Adipocyte (in vitro differentiated cells): Measurements from ENCODE around the gene KITLG.
A peak's percentile ranks its signal among the peaks of the same experiment; 100 is the strongest.
"Not testable (repeated sequence)": the region's sequence is repeated elsewhere in the genome, so short reads cannot be mapped to it uniquely, and the experiment has no call there.

Experiments
- DNase-seq: peaks from one replicate; pipeline ENCODE4 v3.0.0-alpha.2; 2015; ENCODE audit warnings: low read depth
- H3K27me3 ChIP-seq: replicated peaks from 2 replicates; pipeline ENCODE4 v1.7.0; 2013; ENCODE audit warnings: mild to moderate bottlenecking, low read length, moderate library complexity; ENCODE audit not compliant: control insufficient read depth, insufficient read depth
- H3K36me3 ChIP-seq: 2 replicates; pipeline ENCODE4 v1.7.0; 2013; ENCODE audit warnings: low read length, mild to moderate bottlenecking, moderate library complexity; ENCODE audit not compliant: control insufficient read depth, insufficient read depth, severe bottlenecking
- H3K4me1 ChIP-seq: 2 replicates; pipeline ENCODE4 v1.7.0; 2013; ENCODE audit warnings: mild to moderate bottlenecking, low read length, moderate library complexity; ENCODE audit not compliant: control insufficient read depth, insufficient read depth
- H3K4me3 ChIP-seq: 2 replicates; pipeline ENCODE4 v1.7.0; 2013; ENCODE audit warnings: mild to moderate bottlenecking, low read length, moderate library complexity
- H3K9ac ChIP-seq: 2 replicates; pipeline ENCODE4 v1.7.0; 2013; ENCODE audit warnings: mild to moderate bottlenecking, low read length, moderate library complexity
- H3K9me3 ChIP-seq: 2 replicates; pipeline ENCODE4 v1.7.0; 2013; ENCODE audit warnings: mild to moderate bottlenecking, low read length, moderate library complexity; ENCODE audit not compliant: control insufficient read depth

Gene KITLG

DNA sequence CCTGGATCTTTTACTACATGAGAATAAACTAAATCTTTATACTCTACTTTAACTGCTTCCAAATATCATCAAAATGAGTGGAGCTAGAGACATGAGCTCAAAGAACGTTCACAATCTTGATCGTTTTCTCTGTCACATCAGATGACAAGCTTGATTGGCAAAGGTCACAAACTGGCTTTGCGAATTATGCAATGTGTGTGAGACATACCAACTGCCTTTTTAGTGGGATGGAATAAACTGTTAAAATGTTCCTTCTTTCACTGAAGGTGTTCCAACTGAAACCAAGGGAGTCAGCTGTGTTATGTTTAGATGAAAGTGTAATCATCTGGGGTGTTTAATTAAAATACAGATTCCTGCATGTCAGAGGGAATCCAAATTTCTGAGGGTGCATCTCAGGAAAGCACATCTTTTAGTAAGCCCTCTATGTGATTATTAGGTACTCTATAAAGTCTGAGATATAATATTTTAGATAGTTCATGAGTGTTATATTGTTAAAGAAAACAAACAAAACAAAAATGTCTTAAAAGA, 21.9 kb downstream of the KITLG start:
- Histone ChIP-seq H3K9me3 (no peaks in the 10 kb centered on the region), H3K36me3 (no peaks in the 10 kb centered on the region), H3K4me3 (no peak overlapping the region), H3K27me3 (no peaks in the 10 kb centered on the region), H3K9ac (no peak overlapping the region), H3K4me1 (peaks cover 20% of the 10 kb centered on the region)
- no peak for DNase-seq

DNA sequence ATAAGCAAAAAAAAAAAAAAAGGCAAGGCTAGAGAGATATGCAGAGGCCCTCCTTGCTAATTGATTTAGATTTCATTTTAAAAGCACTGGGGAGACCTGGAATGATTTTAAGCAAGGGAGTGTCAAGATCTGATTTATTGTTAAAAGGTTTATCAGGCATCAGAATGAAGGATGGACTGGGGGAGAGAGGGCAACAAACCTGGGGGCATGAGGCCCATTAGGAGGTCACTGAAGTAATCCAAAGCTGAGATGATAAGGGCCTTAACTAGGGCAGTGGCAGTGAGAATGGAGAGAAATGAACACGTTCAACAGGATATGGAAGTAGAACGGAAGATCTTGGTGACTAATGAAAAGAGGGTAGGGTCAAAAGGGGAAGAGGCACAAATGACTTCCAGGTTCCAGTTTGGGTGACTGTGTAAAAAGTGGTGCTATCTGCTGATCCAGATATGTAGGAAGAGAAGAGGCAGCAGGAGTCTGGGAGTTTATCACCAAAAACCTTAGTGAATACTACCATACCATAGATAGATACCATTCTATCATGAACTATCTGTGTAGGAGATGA, 24.0 kb downstream of the KITLG start:
- H3K36me3 ChIP-seq: no peaks in the 10 kb centered on the region
- H3K4me1 ChIP-seq: peaks cover 23% of the 10 kb centered on the region
- H3K9me3 ChIP-seq: no peaks in the 10 kb centered on the region
- DNase-seq: no peak
- no peak overlapping the region for H3K9ac ChIP-seq
- no peaks in the 10 kb centered on the region for H3K27me3 ChIP-seq
- no peak overlapping the region for H3K4me3 ChIP-seq

DNA sequence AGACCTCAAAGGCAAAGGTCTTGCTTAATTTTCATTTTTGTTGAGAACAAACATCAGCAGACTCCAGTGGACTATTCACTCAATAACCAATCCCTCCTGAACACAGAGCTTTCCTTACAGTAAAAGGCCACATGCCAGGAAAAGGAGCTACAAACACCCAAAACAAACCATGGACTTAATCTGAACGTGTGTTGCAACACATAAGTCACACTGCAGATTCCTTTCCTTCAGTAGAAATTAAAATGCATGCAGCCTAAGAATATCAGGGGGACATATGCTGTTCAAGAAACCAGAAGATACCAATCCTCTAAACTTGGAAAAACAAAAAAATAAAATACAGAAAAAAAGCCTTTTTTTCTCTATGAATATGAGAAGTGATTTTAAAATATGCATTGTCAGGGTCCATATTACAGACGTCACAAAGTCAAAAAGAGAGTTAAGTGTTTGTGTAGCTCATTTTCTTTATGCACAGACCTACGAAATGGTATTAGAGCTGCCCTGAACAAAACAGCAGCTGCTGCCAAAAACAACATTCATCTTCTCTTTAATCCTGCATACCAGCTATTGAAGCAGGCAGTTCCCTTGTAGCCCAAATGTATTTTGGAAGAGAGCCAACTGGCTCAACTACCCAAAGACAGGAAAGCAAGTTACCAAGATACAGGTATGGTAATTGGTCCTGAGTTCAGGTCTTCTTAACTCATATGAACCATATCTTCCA, 26.2 kb downstream of the KITLG start:
- Histone ChIP-seq H3K27me3 (no peaks in the 10 kb centered on the region), H3K9ac (no peak overlapping the region), H3K4me3 (peak overlapping the region; percentile 6), H3K36me3 (no peaks in the 10 kb centered on the region), H3K4me1 (peaks cover 35% of the 10 kb centered on the region), H3K9me3 (no peaks in the 10 kb centered on the region)
- peak; percentile 89 for DNase-seq

DNA sequence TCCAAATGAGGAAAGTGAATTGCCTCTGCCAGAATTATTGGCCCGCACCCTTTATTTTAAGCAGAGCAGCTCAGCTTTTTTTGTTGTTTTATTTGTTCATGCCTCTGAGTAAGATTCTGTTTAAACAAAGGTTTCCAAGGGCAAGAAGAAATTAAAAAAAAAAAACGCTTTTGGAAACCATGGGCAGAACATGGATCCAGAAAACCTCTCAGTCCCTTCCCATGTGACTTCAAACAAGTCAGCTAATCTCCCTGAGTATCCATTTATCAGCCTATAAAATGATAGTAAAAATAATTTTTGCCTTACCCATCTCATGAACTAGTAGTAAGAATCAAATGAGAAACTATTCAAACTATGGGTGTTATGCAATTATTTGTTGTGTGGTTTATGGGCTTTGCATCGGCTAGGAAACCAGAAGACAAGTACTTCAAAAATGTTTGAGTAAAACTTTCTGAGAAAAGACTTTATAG, 27.6 kb downstream of the KITLG start:
- H3K9me3 ChIP-seq: no peaks in the 10 kb centered on the region
- H3K4me3 ChIP-seq: no peak overlapping the region
- H3K36me3 ChIP-seq: no peaks in the 10 kb centered on the region
- peak; percentile 62 for DNase-seq
- H3K9ac ChIP-seq: no peak overlapping the region
- no peaks in the 10 kb centered on the region for H3K27me3 ChIP-seq
- peaks cover 38% of the 10 kb centered on the region for H3K4me1 ChIP-seq

DNA sequence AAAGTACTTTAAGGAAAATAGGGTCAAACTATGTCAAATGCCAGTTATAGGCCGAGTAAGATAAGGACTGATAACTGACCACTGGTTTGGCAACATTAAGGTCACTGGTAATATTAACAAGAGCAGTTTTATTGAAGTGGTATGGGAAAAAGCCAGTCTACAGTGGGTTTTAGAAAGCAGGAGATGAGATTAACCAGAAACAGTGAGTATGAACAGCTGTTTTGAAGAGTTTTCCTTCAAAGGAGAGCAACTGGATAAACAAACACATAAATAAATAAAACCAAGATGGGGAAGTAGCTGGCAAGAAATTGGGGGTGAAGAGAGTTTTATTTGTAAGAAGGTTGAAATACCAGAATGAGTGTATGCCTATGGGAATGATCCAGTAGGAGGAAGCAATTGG, 30.3 kb downstream of the KITLG start:
- DNase-seq: no peak
- Histone ChIP-seq H3K9me3 (no peaks in the 10 kb centered on the region), H3K9ac (no peak overlapping the region), H3K4me1 (peaks cover 57% of the 10 kb centered on the region), H3K4me3 (no peak overlapping the region), H3K27me3 (no peaks in the 10 kb centered on the region), H3K36me3 (no peaks in the 10 kb centered on the region)

DNA sequence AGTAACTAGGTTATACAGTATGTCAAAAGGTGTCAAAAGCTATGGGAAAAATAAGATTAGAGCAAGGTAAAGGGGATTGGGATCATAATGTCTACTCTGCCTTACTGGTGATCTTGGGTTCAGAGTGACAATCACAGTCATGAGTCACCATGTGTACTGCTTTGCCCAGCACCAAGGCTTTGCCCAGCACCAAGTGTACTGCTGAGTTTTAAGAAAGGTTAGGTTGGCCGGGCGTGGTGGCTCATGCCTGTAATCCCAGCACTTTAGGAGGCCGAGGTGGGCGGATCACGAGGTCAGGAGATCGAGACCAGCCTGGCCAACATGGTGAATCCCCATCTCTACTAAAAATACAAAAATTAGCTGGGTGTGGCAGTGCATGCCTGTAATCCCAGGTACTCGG, 32.3 kb downstream of the KITLG start:
- H3K9me3 ChIP-seq, H3K9ac ChIP-seq, H3K4me3 ChIP-seq, DNase-seq, H3K27me3 ChIP-seq, H3K36me3 ChIP-seq: not testable (repeated sequence)
- H3K4me1 ChIP-seq: peaks cover 42% of the 10 kb centered on the region

DNA sequence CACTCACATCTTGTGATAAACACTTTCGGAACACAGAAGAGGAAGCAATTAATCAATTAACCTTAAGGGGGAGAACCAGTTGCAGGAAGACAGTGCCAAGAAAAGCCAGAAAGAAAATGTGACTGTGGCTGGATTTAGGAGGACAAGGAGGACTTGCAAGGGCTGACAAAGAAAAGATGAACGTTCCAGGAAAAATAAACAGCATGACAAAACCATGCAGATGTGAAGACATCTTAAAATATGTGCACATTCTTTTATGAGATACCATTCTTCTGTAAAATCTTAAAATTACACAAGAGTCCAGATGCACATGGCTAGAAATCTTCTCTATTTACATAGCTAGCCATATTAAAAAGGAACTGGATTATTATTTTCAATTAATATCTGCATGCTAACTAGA, 33.4 kb downstream of the KITLG start:
- Histone ChIP-seq H3K9ac (no peak overlapping the region), H3K9me3 (no peaks in the 10 kb centered on the region), H3K36me3 (peaks cover 14% of the 10 kb centered on the region), H3K27me3 (no peaks in the 10 kb centered on the region), H3K4me1 (peaks cover 34% of the 10 kb centered on the region), H3K4me3 (no peak overlapping the region)
- peak; percentile 80 for DNase-seq

DNA sequence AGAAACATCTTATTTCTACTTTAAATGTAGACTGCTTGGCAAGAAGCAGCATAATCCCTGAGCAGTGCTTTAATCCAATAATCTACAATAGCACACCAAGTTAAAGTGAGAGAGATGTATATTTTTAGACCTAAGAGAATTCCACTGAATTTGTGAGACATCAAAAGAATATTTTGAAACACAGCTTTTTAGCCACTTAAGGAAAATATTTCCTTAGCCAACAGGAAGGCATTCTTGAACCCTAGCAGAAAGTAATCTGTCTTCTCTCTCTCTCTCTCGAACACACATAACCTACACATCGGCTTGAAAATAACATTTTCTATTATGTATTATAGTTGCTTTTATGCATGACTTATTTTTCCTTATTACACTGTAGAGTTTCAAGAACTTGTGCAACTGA, 34.0 kb downstream of the KITLG start:
- no peaks in the 10 kb centered on the region for H3K9me3 ChIP-seq
- H3K4me3 ChIP-seq: no peak overlapping the region
- no peak overlapping the region for H3K9ac ChIP-seq
- no peaks in the 10 kb centered on the region for H3K27me3 ChIP-seq
- peak; percentile 42 for DNase-seq
- peaks cover 34% of the 10 kb centered on the region for H3K4me1 ChIP-seq
- H3K36me3 ChIP-seq: peaks cover 16% of the 10 kb centered on the region

DNA sequence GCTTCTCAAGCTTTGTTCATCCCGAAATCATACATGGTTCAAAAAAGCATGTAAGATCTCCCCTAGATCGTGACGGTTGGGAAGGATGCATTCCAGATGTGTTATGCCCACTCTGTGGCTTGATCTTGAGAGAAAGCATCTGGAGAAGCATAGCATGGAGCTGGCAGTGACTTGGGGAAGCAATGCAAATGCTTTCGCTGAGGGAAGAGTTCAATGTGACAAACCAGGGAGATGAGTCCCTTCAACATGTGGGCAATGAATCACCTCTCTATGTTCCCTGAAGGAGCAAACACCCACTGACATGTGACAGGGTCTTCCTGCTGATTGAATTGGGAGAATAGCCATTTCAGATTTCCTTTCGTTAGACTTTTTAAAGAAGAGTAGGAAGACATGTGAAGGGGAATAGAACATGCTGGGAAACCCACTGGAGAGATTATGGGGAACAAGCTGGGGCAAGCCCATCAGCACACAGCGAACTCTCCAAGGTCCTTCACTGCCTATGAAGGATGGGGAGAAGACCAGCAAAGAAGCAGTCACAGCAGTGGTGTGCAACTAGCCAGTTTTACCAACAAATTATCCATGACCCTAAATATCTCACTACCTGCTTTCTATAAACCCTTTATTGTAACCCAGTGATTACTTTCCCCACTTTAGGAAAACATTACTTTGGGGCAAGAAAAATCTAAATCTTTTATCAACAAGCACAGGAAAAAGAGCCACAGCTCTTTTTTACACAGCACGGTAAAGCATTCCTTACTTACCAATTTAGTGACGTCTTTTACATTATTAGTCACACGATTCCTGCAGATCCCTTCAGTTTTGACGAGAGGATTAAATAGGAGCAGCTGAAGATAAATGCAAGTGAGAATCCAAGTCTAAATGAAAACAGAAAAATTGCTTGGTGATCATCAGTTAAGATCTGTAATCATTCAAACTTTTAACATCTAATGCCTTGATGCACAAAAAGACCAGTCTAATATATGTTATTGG, 35.0 kb downstream of the KITLG start:
- Histone ChIP-seq H3K27me3 (no peaks in the 10 kb centered on the region), H3K4me3 (no peak overlapping the region), H3K36me3 (peaks cover 16% of the 10 kb centered on the region), H3K9ac (no peak overlapping the region), H3K4me1 (peaks cover 33% of the 10 kb centered on the region), H3K9me3 (no peaks in the 10 kb centered on the region)
- peak; percentile 79 for DNase-seq

DNA sequence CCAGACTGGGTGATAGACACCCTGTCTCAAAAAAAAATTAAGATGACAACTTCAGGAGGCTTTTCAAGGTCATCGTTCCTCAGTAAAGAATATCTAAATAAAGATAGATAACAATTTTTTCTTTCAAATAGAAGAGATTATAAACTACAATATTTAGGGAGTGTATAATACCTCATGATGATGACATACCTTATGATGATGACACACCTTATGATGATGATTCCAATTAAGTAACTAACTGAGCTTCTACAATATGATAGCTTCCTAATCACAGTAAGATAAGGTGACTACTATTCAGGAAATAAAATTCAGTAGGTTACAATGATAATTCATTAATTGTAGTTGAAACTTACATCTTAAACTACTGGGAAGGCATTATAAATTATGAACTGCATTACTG, 40.4 kb downstream of the KITLG start:
- Histone ChIP-seq H3K4me3 (no peak overlapping the region), H3K36me3 (peaks cover 24% of the 10 kb centered on the region), H3K9ac (no peak overlapping the region), H3K4me1 (peaks cover 6% of the 10 kb centered on the region), H3K9me3 (no peaks in the 10 kb centered on the region), H3K27me3 (no peaks in the 10 kb centered on the region)
- no peak for DNase-seq

DNA sequence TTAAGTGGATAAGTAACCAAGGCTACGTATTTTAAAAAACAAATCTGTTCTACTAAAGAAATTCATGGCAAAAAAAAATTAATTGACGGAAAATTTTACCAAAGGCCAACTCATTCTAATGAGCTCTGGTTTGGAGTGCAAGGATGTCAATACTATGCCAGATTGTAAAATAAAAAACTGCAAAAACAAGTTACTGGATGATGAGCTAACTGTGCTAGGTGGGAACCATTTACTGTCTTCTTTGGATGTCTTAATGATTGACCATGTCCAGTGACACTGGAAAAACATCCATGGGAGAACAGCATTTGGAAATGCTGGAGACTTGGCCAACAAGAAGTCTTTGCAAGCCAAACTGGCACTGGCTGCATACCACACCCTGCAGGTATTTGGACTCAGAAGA, 41.6 kb downstream of the KITLG start:
- no peak for DNase-seq
- peaks cover 24% of the 10 kb centered on the region for H3K36me3 ChIP-seq
- peaks cover 6% of the 10 kb centered on the region for H3K4me1 ChIP-seq
- no peaks in the 10 kb centered on the region for H3K27me3 ChIP-seq
- no peak overlapping the region for H3K4me3 ChIP-seq
- H3K9me3 ChIP-seq: no peaks in the 10 kb centered on the region
- no peak overlapping the region for H3K9ac ChIP-seq
